Measurements from ENCODE around the gene TRIM56. TPM values are rescaled to one million over a fixed set of nuclear protein-coding genes. Genes with fewer than 3 reads are reported as not detected.

TRIM56 gene
- total and polyA plus RNA-seq, 2 of the 13 experiments (the other 11 are each of a cell fraction or from before 2014, with no cell fraction given): 3.2 to 7.1 TPM

GRCh38 chr7:101099969-101100781 lies 14.9 kb downstream of the TRIM56 start (continued):
- TF ChIP-seq, protein P1, sequence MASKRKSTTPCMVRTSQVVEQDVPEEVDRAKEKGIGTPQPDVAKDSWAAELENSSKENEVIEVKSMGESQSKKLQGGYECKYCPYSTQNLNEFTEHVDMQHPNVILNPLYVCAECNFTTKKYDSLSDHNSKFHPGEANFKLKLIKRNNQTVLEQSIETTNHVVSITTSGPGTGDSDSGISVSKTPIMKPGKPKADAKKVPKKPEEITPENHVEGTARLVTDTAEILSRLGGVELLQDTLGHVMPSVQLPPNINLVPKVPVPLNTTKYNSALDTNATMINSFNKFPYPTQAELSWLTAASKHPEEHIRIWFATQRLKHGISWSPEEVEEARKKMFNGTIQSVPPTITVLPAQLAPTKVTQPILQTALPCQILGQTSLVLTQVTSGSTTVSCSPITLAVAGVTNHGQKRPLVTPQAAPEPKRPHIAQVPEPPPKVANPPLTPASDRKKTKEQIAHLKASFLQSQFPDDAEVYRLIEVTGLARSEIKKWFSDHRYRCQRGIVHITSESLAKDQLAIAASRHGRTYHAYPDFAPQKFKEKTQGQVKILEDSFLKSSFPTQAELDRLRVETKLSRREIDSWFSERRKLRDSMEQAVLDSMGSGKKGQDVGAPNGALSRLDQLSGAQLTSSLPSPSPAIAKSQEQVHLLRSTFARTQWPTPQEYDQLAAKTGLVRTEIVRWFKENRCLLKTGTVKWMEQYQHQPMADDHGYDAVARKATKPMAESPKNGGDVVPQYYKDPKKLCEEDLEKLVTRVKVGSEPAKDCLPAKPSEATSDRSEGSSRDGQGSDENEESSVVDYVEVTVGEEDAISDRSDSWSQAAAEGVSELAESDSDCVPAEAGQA (IDR thresholded peaks at IDR 0.05; ENCODE audit: low read depth): no peak
- TF ChIP-seq, protein P1 (CRISPR knock-in tag; IDR thresholded peaks at IDR 0.05; ENCODE audit: borderline replicate concordance): no peak
- TF ChIP-seq, protein P2, sequence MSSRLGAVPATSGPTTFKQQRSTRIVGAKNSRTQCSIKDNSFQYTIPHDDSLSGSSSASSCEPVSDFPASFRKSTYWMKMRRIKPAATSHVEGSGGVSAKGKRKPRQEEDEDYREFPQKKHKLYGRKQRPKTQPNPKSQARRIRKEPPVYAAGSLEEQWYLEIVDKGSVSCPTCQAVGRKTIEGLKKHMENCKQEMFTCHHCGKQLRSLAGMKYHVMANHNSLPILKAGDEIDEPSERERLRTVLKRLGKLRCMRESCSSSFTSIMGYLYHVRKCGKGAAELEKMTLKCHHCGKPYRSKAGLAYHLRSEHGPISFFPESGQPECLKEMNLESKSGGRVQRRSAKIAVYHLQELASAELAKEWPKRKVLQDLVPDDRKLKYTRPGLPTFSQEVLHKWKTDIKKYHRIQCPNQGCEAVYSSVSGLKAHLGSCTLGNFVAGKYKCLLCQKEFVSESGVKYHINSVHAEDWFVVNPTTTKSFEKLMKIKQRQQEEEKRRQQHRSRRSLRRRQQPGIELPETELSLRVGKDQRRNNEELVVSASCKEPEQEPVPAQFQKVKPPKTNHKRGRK (CRISPR knock-in tag; IDR thresholded peaks at IDR 0.05): no peak
- TF ChIP-seq SAFB2 (CRISPR knock-in tag; IDR thresholded peaks at IDR 0.05; ENCODE audit: borderline replicate concordance, low read depth) (no peak; the same call in 1 of the 2 replicates), ELF4 (CRISPR knock-in tag; IDR thresholded peaks at IDR 0.05; ENCODE audit: borderline replicate concordance) (no peak), SMAD3 (CRISPR knock-in tag; IDR thresholded peaks at IDR 0.05) (peak; percentile 78), ZEB1 (IDR thresholded peaks at IDR 0.05; ENCODE audit: insufficient replicate concordance, low read depth) (no peak), ZNF24 (IDR thresholded peaks at IDR 0.05) (no peak), CREM (IDR thresholded peaks at IDR 0.05) (no peak), CREM (CRISPR knock-in tag; IDR thresholded peaks at IDR 0.05) (no peak), JUND (CRISPR knock-in tag; IDR thresholded peaks at IDR 0.05) (peak; percentile 84), SIN3A (IDR thresholded peaks at IDR 0.05; ENCODE audit: borderline replicate concordance, low read depth, low read length) (peak; percentile 90; the same call in 1 of the 2 replicates), PRMT3 (CRISPR knock-in tag; IDR thresholded peaks at IDR 0.05; ENCODE audit: borderline replicate concordance, low read depth) (no peak), SP4 (CRISPR knock-in tag; IDR thresholded peaks at IDR 0.05) (no peak)
- TF ChIP-seq, protein P3, sequence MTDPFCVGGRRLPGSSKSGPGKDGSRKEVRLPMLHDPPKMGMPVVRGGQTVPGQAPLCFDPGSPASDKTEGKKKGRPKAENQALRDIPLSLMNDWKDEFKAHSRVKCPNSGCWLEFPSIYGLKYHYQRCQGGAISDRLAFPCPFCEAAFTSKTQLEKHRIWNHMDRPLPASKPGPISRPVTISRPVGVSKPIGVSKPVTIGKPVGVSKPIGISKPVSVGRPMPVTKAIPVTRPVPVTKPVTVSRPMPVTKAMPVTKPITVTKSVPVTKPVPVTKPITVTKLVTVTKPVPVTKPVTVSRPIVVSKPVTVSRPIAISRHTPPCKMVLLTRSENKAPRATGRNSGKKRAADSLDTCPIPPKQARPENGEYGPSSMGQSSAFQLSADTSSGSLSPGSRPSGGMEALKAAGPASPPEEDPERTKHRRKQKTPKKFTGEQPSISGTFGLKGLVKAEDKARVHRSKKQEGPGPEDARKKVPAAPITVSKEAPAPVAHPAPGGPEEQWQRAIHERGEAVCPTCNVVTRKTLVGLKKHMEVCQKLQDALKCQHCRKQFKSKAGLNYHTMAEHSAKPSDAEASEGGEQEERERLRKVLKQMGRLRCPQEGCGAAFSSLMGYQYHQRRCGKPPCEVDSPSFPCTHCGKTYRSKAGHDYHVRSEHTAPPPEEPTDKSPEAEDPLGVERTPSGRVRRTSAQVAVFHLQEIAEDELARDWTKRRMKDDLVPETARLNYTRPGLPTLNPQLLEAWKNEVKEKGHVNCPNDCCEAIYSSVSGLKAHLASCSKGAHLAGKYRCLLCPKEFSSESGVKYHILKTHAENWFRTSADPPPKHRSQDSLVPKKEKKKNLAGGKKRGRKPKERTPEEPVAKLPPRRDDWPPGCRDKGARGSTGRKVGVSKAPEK (CRISPR knock-in tag; IDR thresholded peaks at IDR 0.05; ENCODE audit: borderline replicate concordance): 0 out of 2 replicates have a peak, but pooled peaks have one; percentile 27
- TF ChIP-seq, protein P4, sequence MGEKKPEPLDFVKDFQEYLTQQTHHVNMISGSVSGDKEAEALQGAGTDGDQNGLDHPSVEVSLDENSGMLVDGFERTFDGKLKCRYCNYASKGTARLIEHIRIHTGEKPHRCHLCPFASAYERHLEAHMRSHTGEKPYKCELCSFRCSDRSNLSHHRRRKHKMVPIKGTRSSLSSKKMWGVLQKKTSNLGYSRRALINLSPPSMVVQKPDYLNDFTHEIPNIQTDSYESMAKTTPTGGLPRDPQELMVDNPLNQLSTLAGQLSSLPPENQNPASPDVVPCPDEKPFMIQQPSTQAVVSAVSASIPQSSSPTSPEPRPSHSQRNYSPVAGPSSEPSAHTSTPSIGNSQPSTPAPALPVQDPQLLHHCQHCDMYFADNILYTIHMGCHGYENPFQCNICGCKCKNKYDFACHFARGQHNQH (CRISPR knock-in tag; IDR thresholded peaks at IDR 0.05): peak; percentile 78; the same call in 1 of the 2 replicates
